ENCODE data around the gene CNOT3. TPM values are rescaled to one million over a fixed set of nuclear protein-coding genes. Genes with fewer than 3 reads are reported as not detected.
A peak's percentile ranks its signal among the peaks of the same experiment; 100 is the strongest.
"Not testable (repeated sequence)": the region's sequence is repeated elsewhere in the genome, so short reads cannot be mapped to it uniquely, and the experiment has no call there.

CNOT3 gene
- total RNA-seq, 2 donors from 2014 or later = 59.8 to 73.8 TPM

DNA sequence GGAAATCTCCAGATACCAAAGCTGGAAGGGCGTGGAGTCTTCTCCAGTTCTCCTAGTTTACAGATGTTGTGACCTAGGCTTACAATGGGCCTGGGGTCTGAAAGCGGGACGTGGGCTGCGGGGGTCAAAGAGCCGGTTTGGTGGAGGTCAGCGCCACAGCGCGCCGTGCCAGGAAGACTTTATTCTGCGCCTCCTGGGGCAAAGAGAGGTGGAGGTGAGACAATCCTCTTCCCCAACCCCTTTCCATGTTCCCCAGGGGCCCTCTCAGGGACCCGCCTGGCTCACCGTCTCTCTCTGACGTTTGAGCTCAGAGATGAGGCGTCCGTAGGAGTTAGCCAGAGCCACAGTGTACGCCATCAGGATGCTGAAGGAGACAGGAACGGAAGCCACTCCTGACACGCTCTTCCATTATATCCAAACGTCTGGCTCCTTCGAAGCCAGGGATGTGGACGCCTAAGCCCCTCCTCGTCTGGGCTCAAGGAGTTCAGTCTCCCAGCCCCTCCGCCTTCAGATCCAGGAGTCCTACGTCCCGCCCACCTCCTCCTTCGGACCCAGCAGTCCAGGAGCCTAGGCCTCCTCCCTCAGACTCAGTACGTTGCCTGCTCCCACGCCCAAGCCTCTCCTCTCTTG is 22.7 kb downstream of the CNOT3 start:
- peak overlapping the region; percentile 94 for H3K4me3 Mint-ChIP-seq
- H3K4me1 Mint-ChIP-seq (ENCODE audit: low read depth in 2 of 2) = peaks cover 48 to 60% of the 10 kb centered on the region in 2 donors
- no peaks in the 10 kb centered on the region for H3K27me3 Mint-ChIP-seq
- H3K9me3 Mint-ChIP-seq = no peaks in the 10 kb centered on the region
- H3K36me3 Mint-ChIP-seq = peaks cover 6% of the 10 kb centered on the region
- DNase-seq (ENCODE audit: low spot score) (no peak), ATAC-seq (no peak)
- peak overlapping the region; percentile 95 to 97 for H3K27ac Mint-ChIP-seq

DNA sequence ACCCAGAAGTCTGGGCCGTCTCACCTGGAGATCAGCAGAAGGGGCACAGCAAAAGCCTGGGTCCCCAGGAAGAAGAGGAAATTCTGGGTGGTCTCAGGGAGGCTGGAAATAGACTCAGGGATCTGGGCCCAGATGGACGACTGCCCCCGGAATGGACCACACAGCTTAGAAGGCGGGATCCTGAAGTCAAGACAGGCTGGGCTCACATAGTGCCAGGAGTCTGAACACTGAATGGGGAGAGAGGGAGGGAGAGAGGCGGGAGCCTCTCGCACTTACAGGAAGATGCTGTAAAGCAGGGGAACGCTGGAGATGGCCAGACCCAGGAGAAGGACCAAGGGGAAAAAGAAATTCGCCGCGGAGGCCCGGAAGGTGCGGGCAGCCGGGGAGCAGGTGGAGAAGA is 23.3 kb downstream of the CNOT3 start:
- ATAC-seq = no peak
- Mint-ChIP-seq H3K27me3 (no peaks in the 10 kb centered on the region), H3K9me3 (no peaks in the 10 kb centered on the region), H3K4me3 (peak overlapping the region; percentile 94), H3K27ac (peak overlapping the region; percentile 95 to 97), H3K36me3 (peaks cover 6% of the 10 kb centered on the region), H3K4me1 (ENCODE audit: low read depth in 2 of 2) (peaks cover 48 to 66% of the 10 kb centered on the region in 2 donors)
- DNase-seq (ENCODE audit: low spot score) = no peak

DNA sequence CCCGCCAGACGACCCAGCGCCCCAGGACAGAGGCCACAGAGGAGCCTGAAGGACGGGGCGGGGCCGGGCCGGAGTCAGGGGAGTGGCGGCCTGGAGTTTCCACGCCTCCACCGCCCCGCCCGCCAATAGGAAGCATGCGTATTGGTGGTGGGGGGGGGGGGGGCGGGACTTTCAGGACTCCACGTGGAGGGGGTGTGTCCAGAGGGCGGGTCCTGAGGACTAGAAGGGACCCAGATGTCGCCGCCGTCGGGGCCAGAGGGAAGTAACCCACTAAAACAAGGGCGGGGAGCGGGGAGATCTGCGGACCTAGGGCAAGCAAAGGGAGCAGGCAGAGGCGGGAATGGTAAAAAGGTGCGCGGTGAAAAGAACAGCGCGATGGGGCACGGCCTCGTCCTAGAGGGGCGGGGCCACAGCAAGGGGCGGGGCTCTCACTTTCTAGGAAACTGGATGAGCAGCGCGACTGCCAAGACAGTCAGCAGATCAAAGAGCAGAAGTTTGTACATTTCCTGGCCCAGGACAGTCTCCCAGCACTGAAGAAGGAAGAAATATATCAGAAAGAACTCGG is 24.8 kb downstream of the CNOT3 start:
- peaks cover 44 to 60% of the 10 kb centered on the region in 2 donors for H3K4me1 Mint-ChIP-seq (ENCODE audit: low read depth in 2 of 2)

DNA sequence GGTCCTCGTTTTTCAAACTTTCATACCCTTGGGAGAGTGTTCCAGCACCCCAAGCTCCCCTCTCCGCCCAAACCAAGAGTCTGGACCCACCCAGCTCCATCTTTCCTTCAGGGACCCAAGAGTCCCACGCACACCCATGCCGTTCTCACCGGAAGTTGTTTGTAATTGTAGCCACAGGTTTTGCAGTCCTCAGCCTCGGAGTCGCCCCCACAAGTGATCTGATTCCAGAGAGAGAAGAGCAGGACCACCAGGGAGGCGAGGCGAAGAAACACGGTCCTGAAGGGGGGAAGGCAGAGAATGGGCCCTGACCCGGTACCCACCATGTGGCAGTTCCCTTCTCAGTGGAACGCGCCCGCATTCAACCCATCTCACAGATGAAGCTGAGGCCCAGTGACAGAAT is 25.3 kb downstream of the CNOT3 start:
- DNase-seq (ENCODE audit: low spot score) (no peak), ATAC-seq (no peak)
- Mint-ChIP-seq H3K36me3 (no peaks in the 10 kb centered on the region), H3K4me1 (ENCODE audit: low read depth in 2 of 2) (peaks cover 44 to 60% of the 10 kb centered on the region in 2 donors), H3K4me3 (peak overlapping the region; percentile 94), H3K27me3 (no peaks in the 10 kb centered on the region), H3K9me3 (no peaks in the 10 kb centered on the region), H3K27ac (peak overlapping the region; percentile 30 to 65)

More for the DNA sequence above, 24.8 kb downstream of the CNOT3 start:
- peak overlapping the region; percentile 94 for H3K4me3 Mint-ChIP-seq
- peak overlapping the region; percentile 30 to 65 for H3K27ac Mint-ChIP-seq
- no peaks in the 10 kb centered on the region for H3K9me3 Mint-ChIP-seq
- ATAC-seq (peak; percentile 48 to 56), DNase-seq (ENCODE audit: low spot score) (peak; percentile 82)
- no peaks in the 10 kb centered on the region for H3K27me3 Mint-ChIP-seq
- H3K36me3 Mint-ChIP-seq = no peaks in the 10 kb centered on the region

DNA sequence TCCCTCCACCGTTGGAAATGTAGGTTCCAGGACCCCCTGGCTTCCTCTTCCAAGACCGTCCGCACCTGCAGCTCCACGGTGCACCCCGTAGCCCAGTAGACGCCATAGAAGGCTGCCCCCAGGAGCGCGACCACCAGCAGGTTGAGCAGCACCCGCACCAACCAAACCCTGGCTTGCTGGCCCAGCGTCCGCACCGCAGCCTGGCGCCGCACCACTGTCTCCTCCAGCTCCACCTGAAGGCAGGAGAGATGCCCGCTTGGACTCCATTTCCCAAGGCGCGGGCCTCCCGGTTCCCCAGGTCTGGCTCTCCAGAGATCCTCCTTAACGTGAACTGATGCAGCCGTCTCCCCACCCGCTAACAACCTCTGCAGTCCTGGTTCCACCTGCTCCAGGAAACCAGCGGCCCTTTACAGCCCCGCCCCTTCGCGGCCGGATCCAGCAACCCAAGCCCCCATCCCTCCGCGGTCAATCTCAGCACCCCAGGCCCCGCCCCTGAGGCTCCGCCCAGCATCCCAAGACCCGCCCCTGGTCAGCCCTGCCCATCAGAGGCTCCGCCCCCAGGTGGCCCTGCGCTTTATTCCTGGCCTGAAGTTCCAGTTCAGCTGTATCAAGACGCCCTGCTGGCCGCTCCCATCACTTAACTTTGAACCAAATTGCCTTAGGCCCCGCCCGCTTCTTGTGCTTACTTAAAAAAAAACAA is 27.0 kb downstream of the CNOT3 start:
- H3K27me3 Mint-ChIP-seq = no peaks in the 10 kb centered on the region
- DNase-seq (ENCODE audit: low spot score) (peak; percentile 83), ATAC-seq (peak; percentile 31 to 63)
- peak overlapping the region; percentile 83 for H3K4me3 Mint-ChIP-seq
- no peaks in the 10 kb centered on the region for H3K36me3 Mint-ChIP-seq
- peak overlapping the region; percentile 57 to 69 for H3K27ac Mint-ChIP-seq
- peaks cover 32 to 44% of the 10 kb centered on the region in 2 donors for H3K4me1 Mint-ChIP-seq (ENCODE audit: low read depth in 2 of 2)
- H3K9me3 Mint-ChIP-seq = no peaks in the 10 kb centered on the region

DNA sequence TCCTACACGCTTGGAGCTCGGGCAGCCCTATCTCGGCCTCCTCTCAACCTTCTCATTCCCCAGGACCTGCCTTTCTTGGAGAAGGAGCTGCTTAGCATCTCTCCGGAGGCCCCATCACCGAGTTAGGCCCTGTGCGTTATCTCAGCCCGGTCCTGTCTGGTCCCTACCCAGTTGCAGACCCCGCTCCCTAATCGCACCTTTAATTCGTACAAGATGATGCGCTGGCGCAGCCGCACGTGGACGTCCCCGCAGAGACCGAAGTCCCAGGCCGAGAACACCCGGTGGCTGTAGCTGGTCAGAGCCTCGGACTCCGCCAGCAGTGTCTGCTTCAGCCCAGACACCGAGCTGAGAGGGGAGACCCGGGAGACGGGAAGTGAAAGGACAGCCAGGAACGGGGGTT is 27.7 kb downstream of the CNOT3 start:
- no peaks in the 10 kb centered on the region for H3K36me3 Mint-ChIP-seq
- no peaks in the 10 kb centered on the region for H3K9me3 Mint-ChIP-seq
- H3K27me3 Mint-ChIP-seq = no peaks in the 10 kb centered on the region
- peaks cover 26 to 37% of the 10 kb centered on the region in 2 donors for H3K4me1 Mint-ChIP-seq (ENCODE audit: low read depth in 2 of 2)
- ATAC-seq (no peak), DNase-seq (ENCODE audit: low spot score) (no peak)
- peak overlapping the region in 1 of 2 donors; percentile 69 for H3K27ac Mint-ChIP-seq
- no peak overlapping the region for H3K4me3 Mint-ChIP-seq

DNA sequence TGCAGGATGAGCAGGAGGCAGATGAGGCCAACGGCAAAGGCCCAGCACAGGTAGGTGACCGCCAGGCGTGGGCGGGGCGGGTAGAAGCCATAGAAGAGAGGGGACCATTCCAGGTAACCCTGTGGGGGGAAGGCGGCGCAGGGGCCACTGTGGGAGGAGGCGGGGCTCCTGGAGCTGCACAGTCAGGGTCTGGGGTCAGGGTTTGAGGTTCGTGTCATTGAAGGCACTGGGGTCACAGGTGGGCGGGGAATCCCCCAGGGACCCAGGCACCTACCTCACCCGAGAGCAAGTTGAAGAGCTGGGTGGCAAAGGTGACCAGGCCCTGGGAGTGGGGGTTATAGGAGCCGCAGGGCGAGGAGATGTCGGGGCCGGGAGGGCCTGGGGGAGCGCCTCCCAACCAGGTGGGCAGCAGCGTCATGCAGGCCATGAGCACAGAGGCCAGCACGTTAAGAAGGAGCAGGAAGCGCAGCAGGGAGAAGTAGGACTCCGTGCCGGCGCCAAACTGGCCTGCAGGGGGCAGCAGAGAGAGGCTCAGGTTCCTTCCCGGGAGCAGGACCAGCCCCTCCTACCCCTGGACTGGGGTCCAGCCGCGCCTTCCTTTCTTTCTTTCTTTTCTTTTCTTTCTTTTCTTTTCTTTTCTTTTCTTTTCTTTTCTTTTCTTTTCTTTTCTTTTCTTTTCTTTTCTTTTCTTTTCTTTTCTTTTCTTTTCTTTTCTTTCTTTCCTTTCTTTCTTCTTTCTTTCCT is 30.8 kb downstream of the CNOT3 start:
- peak; percentile 85 to 86 for ATAC-seq
- H3K27me3 Mint-ChIP-seq = no peaks in the 10 kb centered on the region
- H3K4me1 Mint-ChIP-seq (ENCODE audit: low read depth in 2 of 2) = peaks cover 11 to 19% of the 10 kb centered on the region in 2 donors
- H3K27ac Mint-ChIP-seq = no peak overlapping the region
- no peaks in the 10 kb centered on the region for H3K9me3 Mint-ChIP-seq
- H3K4me3 Mint-ChIP-seq = no peak overlapping the region
- peak; percentile 89 for DNase-seq (ENCODE audit: low spot score)
- no peaks in the 10 kb centered on the region for H3K36me3 Mint-ChIP-seq

DNA sequence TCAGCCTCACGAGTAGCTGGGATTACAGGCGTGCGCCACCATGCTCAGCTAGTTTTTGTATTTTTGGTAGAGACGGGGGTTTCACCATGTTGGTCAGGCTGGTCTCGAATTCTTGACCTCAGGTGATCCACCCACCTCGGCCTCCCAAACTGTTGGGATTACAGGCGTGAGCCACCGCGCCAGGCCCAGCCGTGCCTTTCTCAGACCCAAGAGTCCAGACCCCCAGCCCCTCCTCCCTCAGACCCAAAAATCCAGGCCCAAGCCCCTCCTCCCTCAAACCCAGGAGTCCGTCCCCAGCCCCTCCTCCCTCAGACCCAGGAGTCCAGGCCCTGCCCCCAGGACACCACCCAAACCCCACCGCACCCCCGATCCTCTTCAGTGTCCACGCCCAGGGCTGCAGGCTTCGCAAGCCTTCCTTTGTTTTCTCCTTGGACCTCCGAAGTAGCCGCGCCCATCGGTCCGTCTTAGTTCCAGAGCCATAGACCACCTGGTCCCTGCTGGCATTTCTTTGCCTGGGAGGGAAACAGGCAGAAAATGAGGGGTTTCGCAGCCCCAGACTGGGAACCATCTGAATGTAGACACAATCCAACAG is 31.7 kb downstream of the CNOT3 start:
- H3K27me3 Mint-ChIP-seq = no peaks in the 10 kb centered on the region
- H3K27ac Mint-ChIP-seq = no peak overlapping the region
- ATAC-seq (no peak), DNase-seq (ENCODE audit: low spot score) (peak; percentile 49)
- H3K9me3 Mint-ChIP-seq = no peaks in the 10 kb centered on the region
- H3K4me3 Mint-ChIP-seq = no peak overlapping the region
- H3K4me1 Mint-ChIP-seq (ENCODE audit: low read depth in 2 of 2) = peaks cover 8 to 17% of the 10 kb centered on the region in 2 donors
- no peaks in the 10 kb centered on the region for H3K36me3 Mint-ChIP-seq

DNA sequence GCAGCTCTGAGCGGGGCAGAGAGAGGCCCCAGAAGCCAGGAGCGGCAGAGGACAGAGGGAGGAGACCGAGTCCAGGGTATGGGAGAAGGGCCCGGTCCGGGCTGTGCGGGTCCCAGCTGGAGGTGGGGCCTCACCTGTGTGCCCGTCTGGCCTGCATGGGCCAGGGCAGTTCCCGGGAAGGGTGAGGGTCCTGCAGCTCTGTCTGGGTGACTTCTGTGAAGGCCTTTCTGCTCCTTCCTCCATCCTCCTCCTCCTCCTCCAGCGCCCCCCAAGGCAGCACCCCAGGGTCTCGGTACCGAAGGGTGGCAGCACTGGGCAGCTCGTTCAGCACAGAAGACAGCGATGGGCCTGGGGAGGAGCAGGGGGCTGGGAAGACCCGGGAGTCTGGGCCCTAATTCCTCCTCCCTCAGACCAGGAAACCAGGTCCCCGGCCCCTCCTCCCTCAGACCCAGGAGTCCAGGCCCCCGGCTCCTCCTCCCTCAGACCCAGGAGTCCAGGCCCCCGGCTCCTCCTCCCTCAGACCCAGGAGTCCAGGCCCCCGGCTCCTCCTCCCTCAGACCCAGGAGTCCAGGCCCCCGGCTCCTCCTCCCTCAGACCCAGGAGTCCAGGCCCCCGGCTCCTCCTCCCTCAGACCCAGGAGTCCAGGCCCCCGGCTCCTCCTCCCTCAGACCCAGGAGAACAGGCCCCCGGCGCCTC is 34.3 kb downstream of the CNOT3 start:
- not testable (repeated sequence) for H3K4me3 Mint-ChIP-seq; H3K27me3 Mint-ChIP-seq; ATAC-seq; H3K9me3 Mint-ChIP-seq; H3K4me1 Mint-ChIP-seq (ENCODE audit: low read depth in 2 of 2); H3K36me3 Mint-ChIP-seq; H3K27ac Mint-ChIP-seq; DNase-seq (ENCODE audit: low spot score)

DNA sequence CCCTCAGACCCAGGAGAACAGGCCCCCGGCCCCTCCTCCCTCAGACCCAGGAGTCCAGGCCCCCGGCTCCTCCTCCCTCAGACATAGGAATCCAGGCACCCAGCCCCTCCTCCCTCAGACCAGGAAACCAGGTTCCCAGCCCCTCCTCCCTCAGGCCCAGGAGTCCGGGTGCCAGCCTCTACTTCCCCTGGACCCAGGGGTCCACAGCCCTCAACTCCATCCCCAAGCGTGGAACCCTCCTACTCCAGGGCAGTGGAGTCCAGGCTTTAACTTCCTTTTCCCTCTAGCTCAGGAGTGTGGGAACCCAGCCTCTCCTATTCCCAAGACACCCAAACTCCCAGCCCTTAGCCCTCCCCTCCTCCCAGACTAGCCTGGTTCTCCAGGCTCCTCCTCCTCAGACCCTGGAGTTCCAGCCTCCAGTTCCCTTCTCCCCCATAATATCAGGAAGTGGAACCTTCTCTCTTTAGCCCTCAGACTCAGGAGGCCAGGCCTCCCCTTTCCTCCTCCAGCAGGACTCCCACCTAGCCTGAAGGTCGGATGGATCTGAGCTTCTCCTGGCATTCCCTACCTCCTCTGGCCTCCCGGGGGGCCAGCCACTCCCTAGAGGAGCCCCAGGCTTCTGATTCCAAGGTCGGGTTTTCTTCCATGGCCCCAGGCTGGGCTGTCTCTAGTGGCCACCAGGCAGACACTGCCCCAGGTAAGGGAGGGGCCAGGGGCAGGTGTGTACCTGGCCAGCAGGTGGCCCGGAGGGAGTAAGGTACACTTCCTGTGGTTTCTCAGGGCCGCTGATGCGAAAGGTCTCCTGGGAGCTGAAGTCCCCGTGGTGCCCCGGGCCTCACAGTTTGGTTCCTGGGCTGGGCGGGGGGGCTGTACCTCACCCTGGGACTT is 35.2 kb downstream of the CNOT3 start, which contains the start of gene TMC4:
Gene TMC4, minus strand, starts transcription at position 690 of the 888 bp plus-strand sequence. Its CDS starts 43 bp downstream, at position 647.
- Mint-ChIP-seq H3K27ac (no peak within 1 kb of the TSS), H3K9me3 (no peaks in the 10 kb centered on the region), H3K36me3 (no peaks in the 10 kb centered on the region), H3K4me1 (ENCODE audit: low read depth in 2 of 2) (peaks cover 0 to 2% of the 10 kb centered on the region in 2 donors), H3K27me3 (no peaks in the 10 kb centered on the region), H3K4me3 (no peak within 1 kb of the TSS)
- ATAC-seq (no peak), DNase-seq (ENCODE audit: low spot score) (no peak)

DNA sequence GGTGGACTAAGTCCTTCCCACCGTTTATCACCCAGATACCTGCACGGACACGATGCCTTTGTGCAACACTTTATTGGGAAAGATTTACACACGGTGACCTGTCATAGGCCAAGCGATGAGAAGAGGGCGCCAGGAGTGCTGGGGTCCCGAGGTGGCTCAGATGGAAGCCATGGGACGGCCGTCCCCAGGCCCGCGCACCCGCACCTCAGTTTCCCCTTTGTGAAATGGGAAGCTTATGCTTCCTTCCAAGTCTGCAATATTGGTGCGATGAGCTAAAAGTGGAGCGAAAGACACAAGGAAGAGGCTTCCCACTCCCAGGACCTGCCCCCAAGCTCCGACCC is 35.8 kb downstream of the CNOT3 start:
- Mint-ChIP-seq H3K27ac (no peak overlapping the region), H3K9me3 (no peaks in the 10 kb centered on the region)
- ATAC-seq = no peak

More for the DNA sequence above, 35.8 kb downstream of the CNOT3 start:
- Mint-ChIP-seq H3K4me1 (ENCODE audit: low read depth in 2 of 2) (no peaks in the 10 kb centered on the region), H3K27me3 (no peaks in the 10 kb centered on the region), H3K4me3 (no peak overlapping the region), H3K36me3 (no peaks in the 10 kb centered on the region)
- no peak for DNase-seq (ENCODE audit: low spot score)

All from natural killer cell treated with Interleukin-12 subunit alpha and Interleukin-12 subunit beta and Interleukin-15 and Interleukin-18, amount 100 ng/mL, for 72 hours (primary cell).